Esophagus mucosa (tissue), 1 donor: ENCODE data around the gene MYH4. TPM values are rescaled to one million over a fixed set of nuclear protein-coding genes. Genes with fewer than 3 reads are reported as not detected.

Experiments used
- ATAC-seq: fragments of 200-7000 bp; cut with Tn5 transposase; one replicate; pipeline ENCODE4 v1.9.1; 2020
- total RNA-seq: library from RNA; stranded (reverse); gene quantifications from one replicate; pipeline ENCODE4 v1.2.4, GENCODE V29; 2023
- donor health status: DM: yes; HTN: yes; CAD: no.

Gene MYH4
- not detected for total RNA-seq

DNA sequence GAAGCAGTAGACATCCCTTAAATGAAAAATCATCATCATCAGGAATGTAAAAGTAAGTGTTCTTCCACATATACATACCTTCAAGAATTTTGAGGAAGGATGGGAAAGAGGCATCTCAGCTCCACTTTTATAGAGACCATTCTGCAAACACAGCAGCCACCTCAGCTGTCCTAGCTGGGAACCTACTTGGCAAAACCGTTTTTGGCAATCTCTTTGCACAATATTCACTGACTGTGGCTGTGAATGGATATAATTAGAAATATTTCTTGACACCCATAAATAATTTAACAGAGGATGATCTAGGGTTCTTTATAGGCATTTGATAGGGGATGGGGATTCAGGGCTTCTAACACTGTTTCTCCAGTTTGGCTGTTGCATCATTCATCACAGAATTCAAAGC, at the start of gene MYH4:
MYH4 (minus strand) TSS at position 101 of the 400 bp plus-strand sequence. CDS start 2,814 bp downstream, outside the sequence.
- ATAC-seq: no peak

DNA sequence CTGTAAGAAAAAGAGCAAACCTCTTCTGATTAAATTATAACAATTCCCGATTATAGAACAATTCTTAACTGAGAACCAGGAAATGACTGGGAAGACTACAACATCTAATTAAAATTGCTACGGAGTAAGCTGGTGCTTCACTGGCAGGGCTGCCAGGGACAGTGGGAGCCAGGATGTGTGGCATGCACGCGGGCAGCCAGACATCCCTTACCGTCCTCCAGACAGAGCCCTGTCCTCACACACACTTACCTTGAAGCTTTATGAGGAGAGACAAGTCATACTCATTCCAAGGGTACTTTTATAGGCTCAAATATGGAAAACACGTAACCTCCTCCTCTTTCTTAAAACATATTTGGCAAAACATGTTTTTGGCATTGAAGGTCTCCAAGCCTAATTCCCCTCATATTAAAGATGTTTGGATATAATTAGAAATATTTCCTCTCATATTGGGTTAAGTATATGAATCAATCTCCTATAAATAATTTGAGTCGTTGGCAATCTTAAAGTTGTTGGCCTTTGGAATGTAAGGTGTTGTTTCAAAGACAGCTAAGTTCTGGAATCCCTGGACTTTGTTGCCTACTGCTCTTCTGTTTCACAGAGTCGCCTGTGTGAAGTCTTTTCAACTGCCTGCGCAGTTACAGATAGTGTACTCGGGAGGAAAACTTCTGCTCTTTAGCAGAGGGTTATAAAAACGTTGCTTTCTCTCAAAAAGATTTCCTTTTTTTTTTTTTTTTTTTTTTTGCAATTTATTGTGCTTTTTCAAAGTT, 49.1 kb upstream of the MYH4 start, which contains the start of gene MYH1:
MYH1 (minus strand) TSS at position 272 of the 767 bp plus-strand sequence. CDS start 1,900 bp downstream, outside the sequence.
- no peak for ATAC-seq

DNA sequence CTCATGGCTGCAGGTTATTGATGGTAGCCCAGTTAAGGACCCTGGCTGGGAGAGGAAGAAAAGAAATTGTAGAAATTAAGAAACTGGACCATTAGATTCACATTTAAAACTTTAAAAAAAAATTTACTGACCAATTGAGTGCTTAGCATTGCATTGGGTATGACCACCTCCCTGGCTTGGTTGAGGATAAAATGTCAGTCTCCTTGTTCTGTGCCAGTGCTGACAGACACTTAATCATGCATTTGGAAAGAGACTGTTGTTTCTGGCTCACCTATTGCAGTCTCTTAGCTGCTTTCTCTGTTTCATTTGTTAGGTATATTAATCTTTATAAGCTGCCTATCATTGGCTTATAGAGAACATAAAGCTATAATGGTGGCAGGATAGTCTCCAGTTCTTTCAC, 47.3 kb upstream of the MYH4 start:
- ATAC-seq: no peak

DNA sequence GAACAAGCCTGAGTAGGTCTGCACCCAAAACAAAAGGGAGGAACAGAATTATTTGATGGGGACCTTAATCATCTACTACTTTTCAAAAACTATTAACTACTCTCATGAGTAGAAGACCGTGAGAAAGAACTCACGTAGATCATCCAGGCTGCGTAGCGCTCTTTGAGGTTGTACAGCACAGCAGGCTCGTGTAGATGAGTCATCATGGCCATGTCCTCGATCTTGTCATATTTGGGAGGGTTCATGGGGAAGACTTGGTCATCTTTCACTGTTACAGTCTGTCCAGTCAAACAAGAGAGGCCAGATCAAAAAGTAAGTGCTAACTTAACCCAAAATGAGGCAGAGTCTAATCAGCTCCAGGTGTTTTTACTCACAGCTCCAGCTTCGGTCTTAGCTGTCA, 46.7 kb upstream of the MYH4 start:
- ATAC-seq: no peak

DNA sequence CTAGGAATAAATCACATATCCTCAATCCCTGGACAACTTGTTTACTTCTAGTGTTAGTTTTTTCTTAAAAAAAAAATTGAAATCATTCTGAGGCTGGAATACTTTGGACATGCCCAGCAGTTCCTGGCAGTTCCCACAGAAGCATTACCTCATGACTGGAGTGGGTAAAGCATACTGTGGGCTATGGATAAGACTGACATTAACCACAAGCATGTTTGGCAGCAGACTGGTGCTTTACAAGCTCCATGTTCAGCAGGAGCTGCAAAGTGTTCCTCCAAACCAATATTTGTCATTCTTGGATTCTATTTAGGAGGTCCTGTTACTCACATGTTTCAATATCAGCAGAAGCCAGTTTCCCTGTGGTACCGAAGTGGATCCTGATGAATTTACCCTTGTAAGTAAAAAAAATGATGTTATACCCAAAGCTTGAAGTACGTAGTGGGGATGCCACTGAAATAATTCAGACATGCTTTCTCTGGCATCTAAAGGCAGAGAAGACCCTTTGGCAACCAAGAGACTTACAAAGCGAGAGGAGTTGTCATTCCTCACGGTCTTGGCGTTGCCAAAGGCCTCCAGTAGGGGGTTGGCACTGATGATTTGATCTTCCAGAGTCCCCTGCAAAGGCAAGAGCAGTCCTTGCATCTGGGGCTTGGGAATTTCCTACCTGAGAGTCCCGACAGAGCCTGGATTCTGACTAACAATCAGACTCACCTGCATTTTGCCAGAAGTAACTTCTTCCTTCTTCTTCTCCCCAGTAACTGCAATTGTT, 44.1 kb upstream of the MYH4 start:
- ATAC-seq: no peak

DNA sequence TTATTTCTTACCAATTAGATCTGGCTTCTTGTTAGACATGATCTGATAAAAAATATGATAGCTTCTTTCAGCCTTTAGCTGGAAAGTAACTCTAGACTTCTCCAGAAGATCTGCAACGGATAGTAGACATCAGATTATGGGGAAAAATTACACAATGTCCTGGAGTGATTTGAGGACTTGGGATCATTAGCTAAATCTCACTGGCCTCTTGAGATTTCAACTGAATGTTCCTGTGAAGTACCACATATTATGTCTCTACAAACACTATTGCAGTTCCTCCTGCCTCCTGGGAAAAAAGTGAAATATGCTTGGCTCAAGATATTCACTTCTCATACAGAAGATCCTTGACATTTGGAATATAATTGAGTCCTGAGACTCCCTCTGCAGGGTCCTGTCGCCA, 43.5 kb upstream of the MYH4 start:
- no peak for ATAC-seq

DNA sequence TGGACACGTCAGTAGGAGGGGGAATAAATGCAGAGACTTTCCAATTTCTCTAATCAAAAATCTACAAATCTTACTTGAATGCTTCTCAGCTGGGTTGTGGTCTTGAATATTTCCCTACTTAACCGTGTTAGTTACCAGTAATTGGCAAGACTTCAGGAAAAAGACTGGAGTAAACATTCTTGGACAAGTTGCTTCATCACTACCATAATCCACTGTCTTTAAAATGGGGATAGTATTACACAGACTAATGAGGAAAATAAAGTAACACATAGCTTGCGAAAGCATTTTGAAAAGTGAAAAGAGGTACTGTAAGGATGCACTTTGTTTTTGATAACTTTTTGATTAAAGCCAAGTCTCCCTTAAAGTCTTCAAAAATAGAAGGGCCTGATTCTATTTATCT, 30.6 kb upstream of the MYH4 start:
- ATAC-seq: no peak

DNA sequence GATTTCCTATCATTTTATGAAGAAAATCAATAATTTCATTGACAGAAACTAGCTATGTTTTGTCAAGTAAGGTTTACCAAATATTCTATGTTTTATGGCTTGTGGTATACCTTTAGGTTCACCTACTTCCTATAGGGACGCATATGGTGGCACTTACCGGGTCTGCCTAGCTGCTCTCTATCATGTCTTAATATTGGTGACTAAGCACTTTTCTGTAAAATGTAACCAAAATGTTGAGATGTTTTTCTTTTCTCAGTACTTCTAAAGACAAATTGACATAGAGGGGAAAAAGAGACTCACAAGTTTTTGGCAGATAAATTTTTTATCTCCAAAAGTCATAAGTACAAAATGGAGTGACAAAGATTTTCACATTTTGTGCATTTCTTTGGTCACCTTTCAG, 22.6 kb upstream of the MYH4 start:
- ATAC-seq: no peak

DNA sequence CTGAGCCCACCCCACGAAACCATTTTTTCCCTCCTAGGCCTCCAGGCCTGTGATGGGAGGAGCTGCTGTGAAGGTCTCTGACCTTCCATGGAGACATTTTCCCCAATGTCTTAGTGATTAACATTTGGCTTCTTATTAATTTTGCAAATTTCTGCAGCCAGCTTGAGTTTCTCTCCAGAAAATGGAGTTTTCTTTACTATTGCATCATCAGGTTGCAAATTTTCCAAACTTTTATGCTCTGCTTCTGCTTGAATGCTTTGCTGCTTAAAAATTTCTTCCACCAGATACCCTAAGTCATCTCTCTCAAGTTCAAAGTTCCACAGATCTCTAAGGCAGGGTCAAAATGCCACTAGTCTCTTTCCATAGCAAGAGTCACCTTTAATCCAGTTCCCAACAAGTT, 12.9 kb upstream of the MYH4 start:
- ATAC-seq: no peak

DNA sequence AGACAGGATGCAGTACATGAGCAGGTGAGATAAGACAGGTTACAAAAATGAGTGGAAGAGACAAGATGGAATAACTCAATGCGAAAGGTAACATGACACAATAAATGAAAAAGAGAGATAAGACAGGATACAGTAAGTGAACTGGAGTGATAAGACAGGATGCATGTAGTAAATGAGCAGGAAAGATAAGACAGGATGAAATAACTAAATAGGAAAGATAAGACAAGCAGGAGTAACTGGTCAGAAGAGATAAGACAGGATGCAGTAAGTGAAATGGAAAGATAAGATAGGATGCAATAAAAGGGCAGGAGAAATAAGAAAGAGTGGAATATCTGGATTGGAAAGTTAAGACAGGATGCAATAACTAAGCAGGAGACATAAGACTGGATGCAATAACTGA, 8.3 kb upstream of the MYH4 start:
- ATAC-seq: no peak

DNA sequence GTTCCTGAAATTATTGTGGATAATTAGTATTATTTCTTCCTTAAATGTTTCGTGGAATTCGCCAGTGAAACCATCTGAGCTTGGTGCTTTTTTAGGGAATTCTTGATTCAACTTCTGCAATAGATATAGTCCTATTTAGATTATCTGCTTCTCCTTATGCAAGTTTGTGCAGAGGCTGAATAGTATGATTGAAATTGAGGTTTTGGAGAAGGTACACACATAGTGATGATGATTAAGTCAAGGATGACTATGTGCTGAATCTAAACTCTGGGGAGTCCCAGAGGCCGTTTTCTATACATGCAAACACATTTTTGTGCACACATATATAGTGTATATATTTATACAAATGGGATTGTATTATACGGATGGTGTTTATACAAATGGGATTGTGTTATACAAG, 5.2 kb upstream of the MYH4 start:
- no peak for ATAC-seq

DNA sequence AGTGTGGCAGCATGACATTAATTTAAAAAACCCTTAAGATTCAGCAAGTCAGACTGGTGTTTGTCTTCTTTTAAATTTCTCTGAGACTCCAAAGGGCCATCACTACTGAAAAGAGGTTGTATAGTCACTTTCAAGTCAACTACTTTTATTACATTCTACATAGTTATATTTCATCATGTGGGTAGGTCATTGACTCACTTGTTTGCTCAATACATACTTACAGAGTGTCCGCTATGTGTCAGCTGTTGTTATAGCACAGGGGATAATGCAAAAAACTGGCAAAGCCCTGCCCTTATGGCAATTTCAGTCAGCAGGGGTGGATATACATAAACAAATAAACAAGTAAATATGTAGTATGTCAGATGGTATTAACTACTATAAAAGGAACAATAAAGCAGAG, 2.5 kb upstream of the MYH4 start:
- ATAC-seq: no peak

DNA sequence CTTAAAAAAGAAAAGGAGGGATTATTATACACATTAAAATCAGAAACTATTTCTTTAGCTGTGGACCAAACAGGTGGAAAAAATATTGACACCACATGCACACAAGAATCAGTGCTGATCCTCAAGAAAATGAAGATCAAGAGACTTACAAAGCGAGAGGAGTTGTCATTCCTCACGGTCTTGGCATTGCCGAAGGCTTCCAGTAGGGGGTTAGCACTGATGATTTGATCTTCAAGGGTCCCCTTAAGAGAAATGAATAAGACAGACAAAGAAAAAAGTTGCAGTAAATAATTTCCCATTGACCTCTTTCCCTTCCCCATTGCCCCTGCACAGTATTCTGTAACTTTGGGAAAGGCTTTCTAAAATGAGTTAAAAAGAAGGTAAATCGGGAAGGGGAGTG, 6.0 kb downstream of the MYH4 start:
- ATAC-seq: no peak

DNA sequence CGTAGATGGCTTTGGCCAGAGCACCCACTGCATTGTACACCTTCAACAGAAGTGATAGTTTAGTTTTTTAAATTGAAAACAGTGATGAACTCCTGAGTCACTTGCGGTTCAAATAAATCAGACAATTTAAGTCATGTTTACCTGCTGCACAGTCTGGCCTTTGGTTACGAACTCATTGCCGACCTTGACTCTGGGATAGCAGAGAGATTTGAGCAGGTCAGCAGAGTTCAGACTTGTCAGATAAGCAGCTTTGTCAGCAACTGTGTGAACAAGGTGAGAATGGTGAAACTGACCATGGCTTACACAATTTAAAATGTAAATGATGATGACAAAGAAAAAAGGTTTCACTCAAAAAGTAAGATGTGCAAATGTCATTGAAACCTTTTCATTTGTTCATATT, 9.3 kb downstream of the MYH4 start:
- no peak for ATAC-seq

DNA sequence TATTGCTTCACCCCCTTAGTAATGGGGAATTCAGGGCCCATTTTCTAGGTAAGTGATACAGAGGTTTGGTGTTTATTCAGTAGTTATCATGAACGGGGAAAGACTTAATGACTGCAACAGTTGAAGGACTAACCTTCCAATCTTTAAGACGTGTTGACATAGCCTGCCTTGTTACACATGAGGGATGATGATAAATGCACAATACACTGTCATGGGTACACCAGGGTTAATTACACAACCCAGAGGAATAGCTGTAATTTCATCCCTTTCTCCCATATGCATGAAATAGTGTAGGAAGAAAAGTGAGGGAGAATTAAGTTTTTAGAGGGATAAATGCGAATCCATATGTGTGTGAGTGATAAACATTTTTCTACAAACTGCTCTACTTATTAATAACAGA, 10.7 kb downstream of the MYH4 start:
- ATAC-seq: no peak

DNA sequence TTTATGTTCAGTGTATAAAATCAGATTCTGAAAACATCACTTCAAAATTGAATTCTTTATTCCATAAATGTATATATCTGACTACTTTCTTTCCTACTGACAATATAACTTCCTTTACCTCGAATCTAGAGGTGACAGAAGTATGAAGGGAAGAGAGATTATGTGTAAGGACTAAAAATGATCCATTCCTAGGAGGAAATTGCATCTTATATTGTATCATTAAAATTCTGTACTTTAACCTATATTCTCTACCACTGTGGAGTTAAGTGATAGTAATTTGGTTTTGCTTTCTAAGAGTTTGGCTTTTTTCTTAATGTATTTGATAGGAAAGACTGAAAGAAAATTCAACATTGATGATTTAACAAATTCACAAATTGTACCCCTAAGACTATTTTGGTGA, 11.4 kb downstream of the MYH4 start:
- no peak for ATAC-seq

DNA sequence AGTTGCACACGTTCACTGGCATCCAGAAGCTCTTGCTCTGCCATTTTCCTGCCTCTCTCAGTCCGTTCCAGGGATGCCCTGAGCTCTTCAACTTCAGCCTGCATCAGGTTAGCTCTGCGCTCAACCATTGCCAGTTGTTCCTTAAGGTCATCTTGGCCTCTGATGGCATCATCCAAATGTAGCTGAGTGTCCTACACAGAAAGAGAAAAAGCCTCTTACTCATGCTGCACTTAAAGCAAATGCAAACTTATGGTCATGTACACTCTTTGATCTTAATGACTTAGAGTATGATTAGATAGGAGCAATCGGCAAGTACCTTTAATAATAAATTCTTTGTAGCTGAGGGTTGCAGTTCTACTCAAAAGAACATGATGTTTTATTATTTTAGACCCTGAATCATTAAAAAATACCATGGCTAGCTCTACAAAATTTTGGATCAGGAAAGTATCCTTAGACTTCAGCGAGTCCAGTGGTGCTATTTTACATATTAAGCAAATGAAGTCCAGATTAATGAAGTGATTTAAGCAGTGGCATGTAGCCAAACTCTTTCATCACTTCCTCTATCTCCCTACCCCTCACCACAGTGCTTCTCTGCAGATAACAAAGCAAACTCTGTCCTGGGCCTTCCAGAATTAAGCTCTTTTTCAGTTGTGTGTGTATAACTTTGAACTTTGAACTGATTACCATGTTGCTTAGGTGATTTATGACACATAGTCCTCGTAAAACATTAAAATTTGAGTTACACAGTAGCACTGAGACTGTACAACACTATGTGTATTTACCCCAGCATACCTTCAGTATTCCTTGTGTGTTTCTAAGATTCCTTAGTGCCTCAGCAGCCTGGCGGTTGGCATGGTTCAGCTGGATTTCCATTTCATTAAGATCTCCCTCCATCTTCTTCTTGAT, 22.1 kb downstream of the MYH4 start:
- no peak for ATAC-seq

DNA sequence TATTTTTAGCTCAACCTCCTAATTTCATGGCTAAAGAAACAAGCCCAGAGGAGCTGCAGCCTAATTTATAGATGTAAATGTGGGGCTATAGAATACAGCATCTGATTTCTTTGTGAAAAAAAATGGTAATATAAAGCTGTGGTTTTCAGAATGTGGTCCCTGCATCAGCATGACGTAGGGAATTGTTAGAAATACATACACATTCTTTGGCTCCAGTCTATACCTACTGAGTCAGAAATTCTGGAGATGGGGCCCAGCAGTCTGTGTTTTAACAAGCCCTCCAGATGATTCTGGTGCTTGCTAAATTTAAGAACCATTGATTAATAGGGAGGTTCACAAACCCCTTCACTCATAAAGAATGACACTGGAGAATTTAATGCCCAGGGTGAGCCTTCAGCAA, 29.5 kb downstream of the MYH4 start:
- ATAC-seq: no peak

DNA sequence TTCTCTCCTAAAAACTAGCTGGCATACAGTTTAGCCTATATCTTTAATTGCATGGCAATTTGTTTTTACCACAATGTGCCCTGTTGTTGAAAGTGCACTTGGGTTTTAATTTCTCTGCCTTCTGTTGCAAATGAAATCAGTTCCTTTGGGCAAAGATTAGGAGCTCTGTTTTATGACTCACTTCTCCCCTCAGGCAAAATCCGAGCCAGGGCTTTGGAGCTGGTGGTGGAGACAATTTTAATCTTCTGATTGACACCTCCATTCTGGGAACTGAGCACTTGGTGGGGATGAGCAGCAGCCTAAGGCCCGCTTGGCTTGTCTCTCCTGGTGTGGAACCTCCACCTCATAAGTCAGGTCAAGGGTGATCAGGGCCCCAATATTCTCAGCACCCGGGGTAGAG, 34.3 kb downstream of the MYH4 start:
- ATAC-seq: no peak

DNA sequence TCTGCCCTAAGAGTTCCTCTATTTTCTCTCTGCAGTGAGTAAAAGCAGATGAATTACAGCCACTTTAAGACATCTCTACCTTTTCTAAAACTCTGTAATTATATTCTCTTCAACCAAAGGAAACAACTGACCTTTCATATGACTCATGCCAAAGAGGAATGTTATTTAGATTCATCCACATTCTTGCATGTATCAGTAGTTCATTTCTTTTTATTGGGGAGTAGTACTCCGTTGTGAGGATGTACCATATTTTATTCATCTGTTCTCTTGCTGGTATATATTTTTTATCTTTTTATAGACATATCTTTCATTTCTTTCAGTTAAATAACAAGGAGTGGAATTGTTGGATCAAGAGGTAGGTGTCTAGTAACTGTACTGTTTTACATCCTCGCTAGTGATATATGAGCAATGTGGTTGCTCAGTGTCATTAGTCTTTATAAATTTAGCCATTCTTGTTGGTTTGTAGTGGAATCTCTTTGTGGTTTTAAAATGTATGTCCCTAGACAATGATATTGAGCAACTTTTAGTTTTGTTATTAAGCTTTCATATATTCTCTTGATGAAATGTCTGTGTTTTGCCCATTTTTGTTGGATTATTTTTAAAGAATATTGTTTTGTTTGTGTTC, 39.8 kb downstream of the MYH4 start:
- no peak for ATAC-seq

DNA sequence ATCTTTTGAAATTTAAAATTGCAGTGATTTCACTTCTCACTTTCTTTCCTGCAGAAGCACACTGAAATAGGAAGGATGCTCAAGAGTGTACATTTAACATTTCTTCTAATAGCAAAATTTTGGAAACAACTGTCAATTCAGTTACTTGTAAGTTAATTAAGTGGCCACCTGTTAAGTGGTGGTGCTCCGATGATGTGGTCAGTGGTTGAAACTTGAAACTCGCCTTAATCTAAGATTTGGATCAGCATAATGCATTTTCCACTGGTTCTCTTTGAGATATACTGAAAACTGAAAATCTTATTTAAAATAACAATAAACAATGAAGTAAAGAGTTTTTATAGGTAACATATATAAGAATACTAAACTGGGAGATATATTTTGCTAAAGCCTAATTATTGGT, 40.6 kb downstream of the MYH4 start:
- no peak for ATAC-seq

DNA sequence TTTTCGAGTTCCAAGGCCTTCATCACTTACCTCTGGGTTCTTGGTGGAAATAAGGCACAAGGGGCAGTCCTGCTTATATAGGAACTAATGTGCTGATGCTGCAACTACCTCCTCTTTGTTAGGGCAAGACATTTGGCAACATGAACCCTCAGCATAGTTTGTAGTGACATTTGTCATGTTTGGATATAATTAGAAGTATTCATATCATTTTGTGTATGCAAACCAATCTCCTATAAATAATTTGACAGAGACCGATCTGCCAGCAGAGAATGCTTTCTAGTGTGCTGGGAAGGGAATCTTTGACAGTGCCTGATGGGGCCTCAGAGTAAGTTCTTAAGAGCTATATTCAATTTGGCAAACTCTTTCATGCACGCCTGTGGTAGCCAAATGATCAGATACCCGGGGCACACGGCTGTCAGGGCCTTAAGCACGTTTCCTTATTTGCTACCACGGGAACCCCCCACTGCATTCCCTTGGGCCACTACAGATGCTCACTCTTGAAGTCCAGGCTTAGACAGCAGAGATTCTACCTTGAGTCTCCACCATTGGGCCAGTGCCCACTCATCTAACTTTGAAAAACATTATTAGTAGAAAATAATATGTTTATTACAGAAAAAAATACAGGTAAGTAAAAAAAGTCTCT, 47.3 kb downstream of the MYH4 start, which contains the start of gene MYH8:
MYH8 (minus strand) TSS at position 51 of the 643 bp plus-strand sequence. CDS start 1,723 bp downstream, outside the sequence.
- ATAC-seq: no peak
